Activated CD8-positive, alpha-beta memory T cell treated with anti-CD3 and anti-CD28 coated beads for 4 hours (primary cell): ENCODE data around the gene PRSS21.

Experiments
- DNase-seq, 2 donors: peaks; one replicate each; pipeline ENCODE4 v3.0.0-alpha.2; 2020; ENCODE audit warnings: low read depth in 2 of 2

PRSS21 gene

DNA sequence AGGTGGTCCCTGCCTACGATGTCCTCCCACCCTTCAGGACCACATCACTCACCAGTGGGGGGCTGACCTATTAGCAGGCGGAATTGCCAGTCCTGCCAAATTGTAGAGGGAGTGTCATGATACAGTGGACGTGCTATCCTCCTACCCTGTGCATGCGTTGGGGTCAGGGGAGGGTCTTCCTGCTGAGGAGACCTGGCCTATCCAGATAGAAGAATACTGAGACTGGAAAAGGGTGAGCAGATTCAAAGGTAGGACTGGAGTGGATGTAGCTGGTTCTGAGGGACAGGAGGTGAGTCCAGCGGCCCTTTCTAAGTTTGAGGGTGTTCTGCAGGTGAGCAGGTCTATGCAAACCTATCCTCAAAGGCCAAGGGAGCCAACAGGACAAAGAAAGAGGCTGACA lies 10.8 kb upstream of the PRSS21 start:
- no peak for DNase-seq

DNA sequence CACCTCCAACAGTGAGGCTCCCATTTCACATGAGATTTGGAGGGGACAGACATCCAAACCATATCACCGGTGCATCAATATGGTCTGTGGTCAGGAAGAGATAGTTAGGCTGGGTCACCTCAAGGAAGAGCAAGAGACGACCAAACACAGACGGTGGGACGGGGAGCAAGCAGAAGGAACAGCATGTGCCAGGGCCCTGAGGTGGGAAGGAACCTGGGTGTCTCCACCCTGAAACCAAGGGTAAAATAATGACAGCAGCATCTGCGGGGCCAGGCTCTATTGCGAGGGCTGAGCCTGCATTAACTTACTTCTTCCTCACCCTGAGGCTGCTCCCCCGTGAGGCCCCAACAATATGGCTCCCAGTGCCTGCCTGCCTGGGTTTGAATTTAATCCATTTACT lies 8.9 kb upstream of the PRSS21 start:
- no peak for DNase-seq

- no peak for DNase-seq
Measured at GRCh38 chr16:2809149-2809760, 7.8 kb upstream of the PRSS21 start.

- no peak for DNase-seq
Measured at GRCh38 chr16:2810651-2811050, 6.4 kb upstream of the PRSS21 start.

GRCh38 chr16:2811703-2812471 lies 5.2 kb upstream of the PRSS21 start:
- DNase-seq, result no peak

DNA sequence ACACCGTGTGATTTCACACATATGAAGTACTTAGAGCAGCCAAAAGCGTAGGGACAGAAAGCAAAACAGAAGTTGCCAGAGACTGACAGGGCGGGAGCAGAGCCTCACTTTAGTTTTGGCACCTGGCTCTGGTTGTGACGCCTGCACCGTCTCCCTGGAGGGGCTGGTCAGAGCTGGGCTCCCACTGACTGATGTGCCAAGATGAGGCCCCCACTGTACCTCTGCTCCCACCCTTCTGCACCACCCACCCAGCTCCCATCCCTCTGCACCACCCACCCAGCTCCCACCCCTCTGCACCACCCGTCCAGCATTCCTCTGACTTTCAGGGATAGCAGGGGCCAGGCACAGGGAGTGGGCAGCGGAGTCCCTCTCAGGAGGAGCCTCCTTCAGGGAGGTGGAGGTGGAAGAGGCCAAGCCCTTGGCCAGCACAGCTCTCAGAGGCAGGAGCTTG lies 3.2 kb upstream of the PRSS21 start:
- no peak for DNase-seq

DNA sequence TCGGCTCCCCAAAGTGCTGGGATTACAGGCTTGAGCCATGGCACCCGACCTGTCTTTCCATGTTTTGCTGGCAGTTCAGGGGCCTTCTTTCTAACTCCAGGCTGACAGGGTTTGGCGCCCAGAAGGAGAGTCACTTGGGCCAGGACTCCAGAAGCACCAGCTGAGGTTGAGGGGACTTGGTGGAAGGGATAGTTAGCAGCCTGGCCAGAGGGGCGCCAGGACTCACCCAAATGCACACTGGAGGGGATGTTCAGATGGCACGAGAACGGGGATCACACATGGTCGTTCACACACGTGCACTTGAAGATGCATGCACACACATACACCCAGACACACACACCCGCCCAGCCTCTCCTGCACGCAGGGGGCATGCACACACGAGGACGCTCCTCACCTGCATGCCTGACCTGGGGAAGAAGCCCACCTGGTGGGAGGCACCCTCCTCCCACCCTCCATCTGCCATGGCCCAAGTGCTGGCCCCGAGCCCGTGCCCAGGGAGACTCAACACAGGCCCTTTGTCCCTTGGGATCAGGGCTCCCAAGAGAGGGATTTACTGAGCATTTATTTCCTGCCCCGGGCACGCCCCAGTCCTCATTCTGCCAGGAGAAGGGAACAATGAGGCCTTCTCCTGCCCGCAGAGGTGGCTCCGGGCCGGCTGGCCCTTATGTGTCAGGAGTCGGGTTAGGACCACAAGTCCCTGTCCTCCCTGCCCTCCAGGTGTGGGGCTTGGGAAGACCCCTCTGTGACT lies 2.3 kb upstream of the PRSS21 start:
- no peak for DNase-seq

GRCh38 chr16:2815299-2815771 lies 1.7 kb upstream of the PRSS21 start:
- DNase-seq, result no peak

GRCh38 chr16:2817340-2818271 lies 569 bp downstream of the PRSS21 start:
- DNase-seq, result no peak

DNA sequence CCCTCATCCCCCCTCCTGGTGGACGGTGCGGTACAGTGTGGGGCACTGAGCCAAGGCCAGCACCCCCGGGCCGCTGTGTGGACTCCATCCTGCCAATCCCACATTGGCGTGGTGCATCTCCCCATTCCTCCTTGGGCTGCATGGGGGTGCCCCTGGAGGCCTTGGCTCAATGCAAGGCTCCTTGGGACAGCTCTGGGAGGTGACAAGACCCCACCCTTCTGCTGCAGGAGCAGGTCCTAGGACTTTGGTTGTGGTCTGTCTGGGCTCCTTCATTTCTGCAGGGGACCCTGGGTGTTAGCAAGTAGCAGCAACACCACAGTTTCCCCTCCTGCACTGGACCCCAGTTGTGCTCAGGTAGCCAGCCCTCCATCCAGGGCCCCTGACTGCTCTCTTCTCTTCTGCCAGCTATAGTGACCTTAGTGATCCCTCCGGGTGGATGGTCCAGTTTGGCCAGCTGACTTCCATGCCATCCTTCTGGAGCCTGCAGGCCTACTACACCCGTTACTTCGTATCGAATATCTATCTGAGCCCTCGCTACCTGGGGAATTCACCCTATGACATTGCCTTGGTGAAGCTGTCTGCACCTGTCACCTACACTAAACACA lies 1.3 kb downstream of the PRSS21 start:
- DNase-seq, result no peak

- DNase-seq, result no peak
Measured at GRCh38 chr16:2819179-2819938, 2.3 kb downstream of the PRSS21 start.

DNA sequence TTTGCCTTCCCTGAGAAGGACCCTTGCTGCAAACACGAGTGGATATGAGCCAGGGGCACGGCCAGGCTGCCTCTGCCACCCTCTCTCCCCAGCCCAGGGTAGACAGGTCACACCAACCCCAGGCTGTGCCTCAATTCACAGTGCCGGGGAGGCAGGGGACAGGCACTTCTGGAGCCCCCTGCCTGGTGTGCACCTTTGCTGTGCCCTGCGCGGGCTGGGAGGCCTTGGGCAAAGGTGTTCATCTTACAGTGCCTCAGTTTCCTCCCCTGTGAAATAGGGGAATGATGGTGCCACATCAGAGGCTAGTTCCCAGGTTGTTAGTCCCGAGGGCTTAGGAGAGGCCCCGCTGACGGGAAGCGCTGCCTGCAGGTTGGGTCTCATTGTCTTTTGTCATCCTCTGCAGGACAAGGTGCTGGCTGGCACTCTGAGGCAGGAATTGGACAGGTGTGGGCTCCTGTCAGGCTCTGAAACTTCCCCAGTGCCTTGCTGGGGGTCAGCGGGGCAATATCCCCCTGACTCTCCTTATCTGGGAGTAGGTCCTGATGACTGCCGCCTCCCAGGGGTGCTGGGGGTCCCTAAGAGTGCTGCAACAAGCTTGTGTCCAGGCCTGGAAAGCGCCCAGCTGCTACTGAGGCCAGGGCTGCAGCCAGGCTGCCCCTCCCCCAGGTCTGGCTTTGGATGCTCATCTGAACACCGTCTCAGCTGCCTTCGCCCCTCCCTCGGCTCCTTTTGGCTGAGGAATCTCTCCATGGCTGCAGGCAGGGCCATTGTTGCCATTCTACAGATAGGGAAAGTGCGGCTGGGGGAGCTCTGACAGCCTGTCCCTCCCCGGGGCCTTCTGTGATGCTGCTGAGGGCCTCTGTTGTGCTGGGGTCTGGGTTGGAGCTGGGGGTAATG lies 3.1 kb downstream of the PRSS21 start:
- DNase-seq, result no peak

DNA sequence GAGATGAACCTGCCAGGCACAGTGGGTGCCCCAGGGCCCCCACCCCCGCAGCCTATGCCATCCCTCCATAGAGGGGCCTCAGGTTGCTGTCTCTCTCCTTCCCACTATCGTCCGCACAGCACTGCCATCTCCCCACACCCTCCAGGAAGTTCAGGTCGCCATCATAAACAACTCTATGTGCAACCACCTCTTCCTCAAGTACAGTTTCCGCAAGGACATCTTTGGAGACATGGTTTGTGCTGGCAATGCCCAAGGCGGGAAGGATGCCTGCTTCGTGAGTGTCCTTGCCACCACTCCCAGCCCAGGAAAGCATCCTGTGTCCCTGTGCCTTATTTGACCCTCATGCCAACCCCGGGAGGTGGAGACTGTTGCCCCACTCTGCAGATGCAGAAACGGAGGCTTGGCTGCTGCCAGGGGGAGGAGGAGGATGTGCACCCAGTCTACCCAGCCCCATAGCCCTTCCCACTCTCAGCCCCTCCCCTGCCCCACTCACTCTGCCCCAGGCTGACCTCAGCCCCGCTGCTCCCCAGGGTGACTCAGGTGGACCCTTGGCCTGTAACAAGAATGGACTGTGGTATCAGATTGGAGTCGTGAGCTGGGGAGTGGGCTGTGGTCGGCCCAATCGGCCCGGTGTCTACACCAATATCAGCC lies 3.9 kb downstream of the PRSS21 start:
- no peak for DNase-seq

DNA sequence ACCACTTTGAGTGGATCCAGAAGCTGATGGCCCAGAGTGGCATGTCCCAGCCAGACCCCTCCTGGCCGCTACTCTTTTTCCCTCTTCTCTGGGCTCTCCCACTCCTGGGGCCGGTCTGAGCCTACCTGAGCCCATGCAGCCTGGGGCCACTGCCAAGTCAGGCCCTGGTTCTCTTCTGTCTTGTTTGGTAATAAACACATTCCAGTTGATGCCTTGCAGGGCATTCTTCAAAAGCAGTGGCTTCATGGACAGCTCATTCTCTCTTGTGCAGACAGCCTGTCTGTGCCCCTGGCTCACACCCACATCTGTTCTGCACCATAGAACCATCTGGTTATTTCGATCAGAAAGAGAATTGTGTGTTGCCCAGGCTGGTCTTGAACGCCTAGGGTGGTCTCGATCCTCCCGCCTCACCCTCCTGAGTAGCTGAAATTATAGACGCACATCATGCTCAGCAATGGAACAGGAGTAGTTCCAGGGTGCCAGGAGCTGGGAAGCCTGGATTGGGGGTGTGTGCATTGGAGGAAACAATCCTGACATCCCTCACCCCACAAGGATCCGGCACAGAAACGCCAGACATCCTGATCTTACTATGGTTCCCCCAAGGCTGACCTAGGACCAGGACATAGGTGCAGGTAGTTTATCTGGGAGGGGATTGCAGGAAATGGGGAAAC lies 4.6 kb downstream of the PRSS21 start:
- no peak for DNase-seq

DNA sequence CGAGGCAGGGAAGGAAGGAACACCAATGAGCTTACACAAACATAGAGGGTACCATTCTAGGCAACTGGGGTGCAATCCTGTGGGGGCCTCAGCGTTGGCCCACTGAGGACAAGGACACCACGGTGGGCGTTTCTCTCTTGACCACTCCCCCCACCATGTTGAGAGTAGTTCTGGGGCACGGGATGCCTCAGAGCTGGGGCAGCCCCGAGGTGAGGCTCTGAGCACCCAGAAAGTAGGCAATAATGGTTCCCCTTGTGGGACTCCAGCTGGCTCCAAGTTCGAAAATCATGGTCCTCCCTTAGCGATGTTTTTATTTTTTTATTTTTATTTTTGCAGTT lies 5.1 kb downstream of the PRSS21 start:
- DNase-seq, result no peak

DNA sequence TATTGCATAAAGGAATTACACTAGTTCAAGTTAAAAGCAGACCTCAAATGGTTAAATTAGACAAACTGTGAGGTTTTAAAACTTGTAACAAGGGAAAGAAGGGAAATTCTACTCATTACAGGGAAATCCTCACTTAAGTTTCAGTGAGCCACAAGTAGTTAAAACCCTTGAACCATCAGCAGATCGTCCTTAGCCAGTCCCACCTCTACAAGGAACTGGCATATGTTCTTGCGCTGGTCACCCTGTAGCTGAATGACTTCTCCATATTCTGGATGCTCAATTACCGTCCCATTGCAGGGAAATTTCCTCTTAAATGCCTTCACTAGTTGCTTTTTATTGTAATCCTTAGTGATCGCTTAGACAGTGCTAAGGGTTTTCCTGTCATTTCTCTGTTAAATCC lies 5.5 kb downstream of the PRSS21 start:
- no peak for DNase-seq

GRCh38 chr16:2824626-2825025 lies 7.6 kb downstream of the PRSS21 start:
- DNase-seq, result no peak

DNA sequence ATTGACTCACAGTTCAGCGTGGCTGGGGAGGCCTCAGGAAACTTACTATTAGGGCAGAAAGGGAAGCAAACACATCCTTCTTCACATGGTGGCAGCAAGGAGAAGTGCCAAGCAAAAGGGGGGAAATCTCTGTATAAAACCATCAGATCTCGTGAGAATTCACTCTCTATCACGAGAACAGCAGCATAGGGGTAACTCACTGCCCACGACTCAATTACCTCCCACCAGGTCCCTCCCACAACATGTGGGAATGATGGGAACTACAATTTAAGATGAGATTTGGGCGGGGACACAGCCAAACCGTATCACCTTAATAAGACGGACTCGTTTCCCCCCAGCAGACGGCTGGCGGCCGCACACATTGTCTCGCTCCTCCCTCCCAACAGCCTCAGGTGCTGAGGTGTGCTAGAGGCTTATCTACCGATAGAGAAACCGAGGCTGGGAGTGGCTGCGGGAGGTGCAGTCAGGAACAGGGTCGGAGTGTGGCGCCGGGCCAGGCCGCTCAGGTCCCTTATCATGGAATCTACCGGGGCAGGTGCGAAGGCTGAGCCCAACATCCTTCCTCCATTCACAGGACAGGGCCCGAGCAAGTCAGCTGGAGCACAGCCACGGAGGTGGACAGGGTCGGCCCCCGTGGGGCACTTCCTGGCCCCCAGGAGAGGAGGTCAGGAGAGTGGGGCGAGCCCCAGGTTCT lies 8.2 kb downstream of the PRSS21 start:
- no peak for DNase-seq
